Osteoblast (primary cell): Measurements from ENCODE around the gene CDC37. TPM values are rescaled to one million over a fixed set of nuclear protein-coding genes. Genes with fewer than 3 reads are reported as not detected.
A peak's percentile ranks its signal among the peaks of the same experiment; 100 is the strongest.

ENCODE experiments used
- DNase-seq: peaks from one replicate; pipeline ENCODE4 v3.0.0; 2011; ENCODE audit warnings: low spot score, mixed read lengths; ENCODE audit not compliant: insufficient read length; ENCODE audit errors: missing footprints
- H2AFZ ChIP-seq: 2 replicates; pipeline ENCODE4 v1.6.0; 2011; ENCODE audit warnings: mild to moderate bottlenecking, low read length
- H3K27ac ChIP-seq: 2 replicates; pipeline ENCODE4 v1.5.1; 2011; ENCODE audit warnings: mild to moderate bottlenecking, low read depth, low read length, moderate library complexity
- H3K27me3 ChIP-seq: 2 replicates; pipeline ENCODE4 v1.6.0; 2012; ENCODE audit warnings: mild to moderate bottlenecking, control low read depth, inconsistent platforms, low read length, moderate library complexity; ENCODE audit not compliant: insufficient read depth
- H3K36me3 ChIP-seq: 2 replicates; pipeline ENCODE4 v1.5.1; 2011; ENCODE audit warnings: mild to moderate bottlenecking, low read length, control low read depth, moderate library complexity; ENCODE audit not compliant: insufficient read depth
- H3K4me1 ChIP-seq: 2 replicates; pipeline ENCODE4 v1.5.1; 2011; ENCODE audit warnings: mild to moderate bottlenecking, low read length, control low read depth, moderate library complexity; ENCODE audit not compliant: insufficient read depth
- H3K4me2 ChIP-seq: 2 replicates; pipeline ENCODE4 v1.6.0; 2011; ENCODE audit warnings: mild to moderate bottlenecking, low read length; ENCODE audit not compliant: insufficient read depth
- H3K4me3 ChIP-seq: fragments of 200-600 bp; sonication (generic); 3 replicates; pipeline ENCODE4 v1.5.1; 2012; ENCODE audit warnings: mild to moderate bottlenecking, low read length, inconsistent platforms; ENCODE audit not compliant: insufficient read depth
- H3K79me2 ChIP-seq: 2 replicates; pipeline ENCODE4 v1.6.0; 2012; ENCODE audit warnings: mild to moderate bottlenecking, low read length, control low read depth, inconsistent platforms; ENCODE audit not compliant: insufficient read depth
- H3K9me3 ChIP-seq: 2 replicates; pipeline ENCODE4 v1.5.1; 2011; ENCODE audit warnings: low read depth, low read length, control low read depth
- H4K20me1 ChIP-seq: 2 replicates; pipeline ENCODE4 v1.6.0; 2012; ENCODE audit warnings: mild to moderate bottlenecking, low read length, control low read depth; ENCODE audit not compliant: insufficient read depth
- CTCF ChIP-seq: IDR thresholded peaks from 2 replicates; pipeline ENCODE4 v1.5.1; 2011; ENCODE audit warnings: mild to moderate bottlenecking, low read depth, low read length, moderate library complexity; ENCODE audit errors: extremely low read depth
- total RNA-seq: library from RNA; depleted of rRNA; stranded (reverse); fragments of >200 nt; gene quantifications from 2 replicates; pipeline ENCODE4 v1.2.3, GENCODE V29; 2012

Gene CDC37
- 131 and 154 TPM in 2 replicates for total RNA-seq

GRCh38 chr19:10403137-10404021, at the start of gene CDC37:
TSS of gene CDC37 (minus strand) at chr19:10403542. CDS start at chr19:10403479, 63 bp downstream.
- TF ChIP-seq CTCF = no peak
- peaks cover 53% of the 10 kb centered on the region for H3K79me2 ChIP-seq
- DNase-seq = peak; percentile 100

GRCh38 chr19:10450853-10451609, 47.7 kb upstream of the CDC37 start:
- no peaks in the 10 kb centered on the region for H3K9me3 ChIP-seq

More at GRCh38 chr19:10403137-10404021, at the start of gene CDC37:
- peaks cover 32% of the 10 kb centered on the region for H3K4me1 ChIP-seq
- peak within 1 kb of the TSS; percentile 92 for H3K27ac ChIP-seq
- H3K9me3 ChIP-seq = no peaks in the 10 kb centered on the region
- peaks cover 4% of the 10 kb centered on the region for H3K27me3 ChIP-seq
- peak within 1 kb of the TSS; percentile 100 for H2AFZ ChIP-seq
- H4K20me1 ChIP-seq = peaks cover 32% of the 10 kb centered on the region
- H3K36me3 ChIP-seq = peaks cover 8% of the 10 kb centered on the region
- H3K4me2 ChIP-seq = peak within 1 kb of the TSS; percentile 100
- H3K4me3 ChIP-seq = peak within 1 kb of the TSS; percentile 100

GRCh38 chr19:10450191-10450852, 47.0 kb upstream of the CDC37 start:
- no peak overlapping the region for H3K27ac ChIP-seq
- H3K4me3 ChIP-seq = no peak overlapping the region
- no peaks in the 10 kb centered on the region for H3K79me2 ChIP-seq
- H3K9me3 ChIP-seq = no peaks in the 10 kb centered on the region
- DNase-seq = peak; percentile 79
- no peaks in the 10 kb centered on the region for H3K4me1 ChIP-seq
- peaks cover 4% of the 10 kb centered on the region for H3K36me3 ChIP-seq
- no peak overlapping the region for H2AFZ ChIP-seq
- H4K20me1 ChIP-seq = peaks cover 4% of the 10 kb centered on the region
- no peak for TF ChIP-seq CTCF
- H3K27me3 ChIP-seq = no peaks in the 10 kb centered on the region
- H3K4me2 ChIP-seq = no peak overlapping the region

More at GRCh38 chr19:10450853-10451609, 47.7 kb upstream of the CDC37 start:
- peaks cover 4% of the 10 kb centered on the region for H3K36me3 ChIP-seq
- no peaks in the 10 kb centered on the region for H3K79me2 ChIP-seq
- H3K27ac ChIP-seq = no peak overlapping the region
- no peaks in the 10 kb centered on the region for H3K4me1 ChIP-seq
- no peak overlapping the region for H2AFZ ChIP-seq
- H3K4me2 ChIP-seq = no peak overlapping the region
- no peak overlapping the region for H3K4me3 ChIP-seq
- no peak for TF ChIP-seq CTCF
- peaks cover 4% of the 10 kb centered on the region for H4K20me1 ChIP-seq
- H3K27me3 ChIP-seq = no peaks in the 10 kb centered on the region
- peak; percentile 60 for DNase-seq
